DMS153 (cell line): Measurements from ENCODE around the gene ABHD5.

Source experiments
- DNase-seq: peaks from one replicate; lab custom pipeline; 2025; lab: John Stamatoyannopoulos, UW

Gene ABHD5

DNA sequence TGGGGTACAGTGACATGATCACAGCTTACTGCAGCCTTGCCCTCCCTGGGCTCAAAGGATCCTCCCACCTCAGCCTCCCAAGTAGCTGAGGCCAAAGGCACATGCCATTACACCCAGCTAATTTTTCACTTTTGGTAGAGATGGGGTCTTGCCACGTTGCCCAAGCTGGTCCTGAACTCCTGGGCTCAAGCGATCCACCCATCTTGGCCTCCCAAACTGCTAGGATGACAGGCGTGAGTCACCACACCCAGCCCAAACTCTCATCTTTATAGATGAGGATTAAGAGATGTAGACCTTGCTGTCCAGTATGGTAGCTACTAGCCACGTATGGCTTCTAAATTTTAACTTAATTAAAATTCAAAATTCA, 4.4 kb upstream of the ABHD5 start:
- no peak for DNase-seq

DNA sequence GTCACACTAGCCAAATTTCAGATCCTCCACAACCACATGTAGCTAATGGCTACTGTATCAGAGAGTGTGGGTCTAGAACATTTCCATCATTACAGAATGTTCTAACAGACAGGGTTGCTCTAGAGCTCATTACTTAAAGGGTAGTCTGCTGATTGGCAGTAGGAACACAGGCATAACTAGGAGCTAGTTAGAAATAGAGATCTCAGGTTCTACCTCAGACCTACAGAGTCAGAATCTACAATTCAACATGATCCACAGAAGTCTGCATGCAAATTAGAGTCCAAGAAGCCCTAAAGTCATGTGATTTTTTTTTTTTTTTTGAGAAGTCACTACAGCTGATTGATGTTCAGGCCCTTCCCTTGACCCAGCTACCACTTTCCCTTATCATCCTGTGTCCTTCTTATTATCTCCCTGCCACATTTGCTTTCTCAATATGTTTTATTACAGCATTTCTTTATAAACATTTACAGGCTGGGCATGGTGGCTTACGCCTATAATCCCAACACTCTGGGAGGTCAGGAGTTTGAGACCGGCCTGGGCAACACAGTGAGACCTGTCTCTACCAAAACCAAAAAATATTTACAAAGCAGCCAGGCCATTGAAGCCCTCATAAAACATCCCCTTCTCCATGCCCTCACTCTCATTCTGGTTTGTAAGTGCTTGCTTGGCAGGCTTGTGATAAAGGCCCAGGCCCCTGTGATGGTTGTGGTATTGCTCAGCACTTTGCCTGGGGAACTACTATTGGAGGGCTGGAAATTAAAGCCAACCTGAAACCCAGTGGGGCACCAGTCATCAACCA, 3.8 kb upstream of the ABHD5 start:
- DNase-seq, result no peak

DNA sequence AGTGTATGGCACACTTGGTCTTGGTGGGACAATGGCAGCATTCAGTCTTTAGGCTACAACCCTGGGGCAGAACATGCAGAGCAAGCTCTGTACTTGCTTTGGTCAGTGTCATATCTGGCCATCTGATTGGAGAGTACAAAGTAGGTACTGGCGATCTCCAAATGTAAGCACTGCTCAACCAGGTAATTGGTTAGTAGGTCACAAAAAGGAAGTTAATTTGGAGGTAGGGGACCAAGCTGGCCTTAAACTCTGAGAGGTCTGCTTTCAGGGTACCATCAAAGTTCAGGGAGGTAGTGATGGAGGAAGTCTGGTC, 3.3 kb upstream of the ABHD5 start:
- no peak for DNase-seq

DNA sequence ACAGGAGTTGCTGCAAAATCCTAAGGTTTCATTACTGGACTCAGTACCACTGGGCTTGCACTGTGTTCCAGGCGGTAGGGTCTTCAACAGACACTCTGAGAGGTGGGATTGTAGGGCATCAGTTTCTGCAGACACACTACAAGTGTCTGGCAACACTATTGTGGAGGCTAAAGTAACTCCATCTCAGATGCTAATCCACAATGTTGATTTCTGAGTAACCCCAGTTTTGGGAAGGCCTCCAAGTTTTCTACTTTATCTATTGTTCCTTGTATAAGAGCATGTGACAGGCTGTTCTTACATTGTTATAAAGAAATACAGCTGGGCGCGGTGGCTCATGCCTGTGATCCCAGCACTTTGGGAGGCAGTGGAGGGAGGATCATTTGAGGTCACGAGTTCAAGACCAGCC, 2.5 kb upstream of the ABHD5 start:
- no peak for DNase-seq

GRCh38 chr3:43689166-43689565, 1.6 kb upstream of the ABHD5 start:
- no peak for DNase-seq

- DNase-seq, result no peak
Observed at GRCh38 chr3:43689766-43690399, 855 bp upstream of the ABHD5 start.

GRCh38 chr3:43691120-43691995, 620 bp downstream of the ABHD5 start:
- DNase-seq, result peak; percentile 7

DNA sequence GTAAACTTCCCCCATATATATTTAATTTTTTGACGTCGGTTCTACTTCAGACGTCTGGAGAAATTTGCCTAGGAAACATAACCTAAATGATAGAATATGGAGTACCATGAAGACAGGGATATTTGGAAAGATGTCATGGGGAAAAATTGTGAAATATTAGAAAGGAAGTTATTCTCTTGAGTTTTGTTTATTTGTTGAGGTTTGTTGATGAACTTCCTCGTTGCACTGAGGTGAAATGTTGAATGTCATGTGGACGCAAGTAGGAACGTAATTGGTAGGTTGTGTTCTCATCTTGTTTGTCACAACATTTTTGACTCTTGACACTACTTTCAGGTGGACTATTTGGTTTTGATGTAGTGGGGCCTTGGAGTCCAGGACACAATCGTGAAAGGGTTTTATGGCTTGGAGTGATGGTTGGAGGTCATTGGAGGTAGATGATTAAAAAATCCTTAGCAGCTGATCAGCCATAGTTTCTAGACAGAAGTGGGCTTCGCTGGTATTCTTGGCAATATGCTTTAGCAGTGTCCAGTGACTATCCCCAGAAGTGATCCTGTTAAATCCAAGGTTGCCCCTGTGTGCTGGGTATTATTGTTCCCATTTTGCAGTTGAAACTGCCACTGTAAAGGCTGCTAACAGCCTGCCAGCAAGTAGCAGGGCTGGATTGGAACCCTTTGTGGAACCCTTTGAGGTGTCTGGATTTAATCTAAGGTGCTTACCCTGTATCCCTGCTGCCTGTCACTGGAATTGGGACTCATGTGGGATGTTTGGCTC, 1.5 kb downstream of the ABHD5 start:
- DNase-seq, result no peak

DNA sequence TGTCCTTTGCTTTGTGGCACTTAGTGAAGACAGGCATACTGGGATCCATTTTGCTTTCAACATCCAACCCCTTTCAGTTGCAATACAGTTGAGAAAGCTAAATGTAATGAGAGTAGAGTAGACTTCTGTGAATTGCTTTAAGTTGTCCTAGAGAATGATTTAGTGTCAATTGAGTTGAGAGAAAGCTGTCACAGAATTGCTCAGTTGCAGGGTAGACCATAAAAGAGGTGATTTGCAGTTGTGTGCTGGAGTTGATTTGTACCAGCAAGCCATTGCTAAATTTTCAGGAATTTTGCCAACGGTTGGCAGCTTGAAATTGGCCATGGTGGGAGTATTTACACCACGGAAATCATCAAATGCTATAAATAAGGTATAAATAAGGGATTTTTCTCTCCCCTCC, 2.2 kb downstream of the ABHD5 start:
- DNase-seq, result no peak

DNA sequence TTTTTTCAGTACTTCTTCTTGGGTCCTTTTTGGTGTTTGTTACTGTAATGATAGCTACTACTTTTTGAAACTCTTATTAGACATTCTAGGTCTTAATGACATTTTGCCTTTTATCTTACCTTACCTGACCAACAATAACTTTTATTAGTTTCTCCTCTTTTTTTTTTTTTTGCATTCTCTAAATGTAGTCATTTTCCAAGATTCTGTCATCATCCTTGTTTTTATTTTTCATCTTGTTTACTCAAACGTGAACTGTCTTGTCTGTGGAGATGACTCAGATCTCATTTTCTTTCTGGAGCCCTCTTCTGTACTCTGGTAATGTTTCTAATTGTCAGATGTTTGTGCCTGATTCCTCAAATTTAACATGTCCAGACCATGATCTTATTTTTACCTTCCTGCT, 2.9 kb downstream of the ABHD5 start:
- DNase-seq, result no peak

DNA sequence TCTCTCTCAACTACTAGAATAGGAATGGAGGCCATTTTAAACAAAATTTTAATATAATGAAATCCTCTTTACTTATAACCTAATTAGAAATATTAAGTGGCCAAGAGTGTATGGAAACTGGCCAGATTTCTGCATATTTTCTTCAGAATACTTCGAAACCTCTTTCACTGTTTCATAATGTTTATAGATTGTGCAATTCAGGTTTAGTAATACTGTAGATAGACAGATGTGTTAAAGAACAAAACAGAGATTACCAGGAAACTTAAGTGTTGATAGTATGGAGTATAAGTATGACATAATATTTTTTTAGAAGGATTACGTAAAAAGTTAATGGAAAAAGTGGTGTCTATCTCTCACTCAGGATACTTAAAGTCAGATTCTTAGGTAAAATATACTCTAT, 4.7 kb downstream of the ABHD5 start:
- DNase-seq, result no peak

DNA sequence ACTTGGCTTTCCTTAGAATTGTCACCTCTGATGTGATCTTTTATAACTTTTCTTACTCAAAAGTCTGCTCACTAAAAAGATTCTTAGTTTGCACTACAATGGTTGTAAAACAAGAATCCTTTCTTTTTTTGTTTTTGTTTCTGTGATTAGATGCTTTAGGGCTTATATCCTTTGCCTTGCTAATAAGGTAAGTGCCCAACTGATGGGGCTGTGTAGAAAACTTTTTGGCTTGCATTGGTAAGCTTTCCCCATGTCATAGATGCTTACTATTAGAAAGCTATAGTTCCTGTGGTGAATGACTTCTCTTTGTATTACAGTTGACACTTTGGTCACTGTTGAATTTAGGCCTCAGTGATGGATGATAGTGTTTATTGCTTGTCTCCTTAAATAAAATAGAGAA, 5.1 kb downstream of the ABHD5 start:
- no peak for DNase-seq

- no peak for DNase-seq
Observed at GRCh38 chr3:43696441-43696840, 5.7 kb downstream of the ABHD5 start.

GRCh38 chr3:43696881-43697280, 6.1 kb downstream of the ABHD5 start:
- DNase-seq, result no peak

DNA sequence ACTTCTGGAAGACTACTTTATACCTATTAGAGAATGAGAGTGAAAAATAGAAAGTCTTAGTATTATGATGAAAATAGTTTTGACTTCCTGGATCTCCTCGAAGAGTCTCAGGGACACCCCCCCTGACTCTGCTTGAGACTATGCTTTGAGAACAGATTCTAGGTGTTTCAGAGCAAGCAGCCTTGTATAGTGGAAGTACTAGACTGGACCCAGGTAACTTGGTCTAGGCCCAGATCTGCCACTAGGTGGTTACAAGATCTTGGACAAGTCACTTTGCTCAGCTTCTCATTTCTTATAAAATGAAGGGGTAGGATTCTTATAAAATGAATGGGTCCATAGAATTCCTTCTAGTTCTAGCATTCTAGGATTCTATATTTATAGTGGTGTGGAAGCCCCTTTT, 9.1 kb downstream of the ABHD5 start:
- DNase-seq, result no peak

DNA sequence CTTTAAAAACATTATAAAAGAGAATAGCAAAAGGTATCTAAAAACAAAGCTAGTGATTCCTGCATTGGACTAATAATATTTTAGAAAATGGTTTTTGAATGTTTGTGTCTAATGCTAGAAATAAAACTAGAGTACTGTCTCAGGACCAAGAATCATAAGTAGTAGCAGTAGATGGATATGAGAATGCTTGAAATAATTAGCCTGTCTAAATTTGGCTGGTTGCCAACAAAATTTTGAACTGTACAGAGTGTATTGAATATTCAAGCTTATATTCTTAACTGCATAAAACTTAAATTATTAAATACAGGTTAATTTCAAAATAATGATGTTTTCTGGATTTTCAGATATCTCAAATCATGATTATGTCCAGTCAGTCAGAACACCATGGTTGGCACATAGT, 14.0 kb downstream of the ABHD5 start:
- no peak for DNase-seq

GRCh38 chr3:43706342-43706741, 15.6 kb downstream of the ABHD5 start:
- no peak for DNase-seq

DNA sequence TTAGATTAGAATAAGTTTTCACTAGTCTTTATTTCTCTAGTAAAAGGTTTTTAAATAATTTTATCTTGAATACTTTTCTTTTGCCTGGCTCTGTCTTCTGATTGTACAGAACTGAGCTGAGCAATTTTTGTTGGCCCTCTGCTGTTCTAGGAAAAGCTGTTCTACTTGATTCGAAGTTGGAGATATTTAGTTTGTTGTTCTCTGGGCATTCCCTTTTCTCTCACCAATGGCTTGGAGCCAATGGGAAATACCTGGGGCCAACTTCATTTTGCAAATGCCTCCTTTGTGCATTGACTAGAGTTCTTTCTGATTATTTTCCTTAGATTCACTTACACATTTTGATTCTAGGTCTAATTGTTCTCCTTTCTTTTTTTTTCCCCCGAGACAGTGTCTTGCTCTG, 16.5 kb downstream of the ABHD5 start:
- DNase-seq, result no peak

DNA sequence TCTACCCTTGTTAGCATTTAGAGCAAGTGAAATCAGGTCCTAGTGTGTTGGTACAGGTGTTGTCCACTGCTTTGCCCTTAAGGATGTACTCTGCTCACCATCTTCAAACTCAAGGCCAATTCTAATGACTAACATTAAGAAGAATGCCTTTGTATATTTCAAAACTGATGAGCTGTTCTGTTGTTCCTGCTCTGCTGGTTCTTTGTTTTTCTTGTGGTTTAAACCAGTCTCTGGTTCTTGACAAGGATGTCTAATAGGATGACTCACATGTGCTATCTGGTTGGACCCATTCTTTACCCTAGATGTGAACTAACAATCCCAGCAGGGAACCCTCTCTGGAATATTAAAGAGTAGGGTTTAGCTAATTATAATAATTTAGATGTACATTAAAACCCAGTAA, 17.3 kb downstream of the ABHD5 start:
- no peak for DNase-seq

- no peak for DNase-seq
Observed at GRCh38 chr3:43709022-43709421, 18.3 kb downstream of the ABHD5 start.

DNA sequence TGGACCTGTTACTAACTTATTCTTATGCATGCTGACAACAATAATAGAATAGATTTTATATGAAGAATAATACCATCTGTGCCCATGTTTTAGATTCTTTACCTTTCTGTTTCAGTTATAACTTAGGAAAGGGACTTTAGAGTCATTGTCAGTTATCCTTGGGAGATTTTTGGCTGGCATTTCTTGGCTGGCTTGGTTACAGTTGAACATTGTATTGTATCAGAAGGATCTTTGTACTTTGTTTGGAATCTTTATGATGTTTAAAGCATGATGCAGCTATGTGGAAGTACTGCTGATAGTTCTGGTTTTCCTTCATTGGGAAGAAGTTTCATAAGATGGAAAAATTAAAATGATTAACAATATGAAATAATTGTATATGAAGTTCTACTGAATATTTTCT, 19.9 kb downstream of the ABHD5 start:
- DNase-seq, result no peak

- no peak for DNase-seq
Observed at GRCh38 chr3:43718296-43718695, 27.6 kb downstream of the ABHD5 start.
